SU-DHL-6 (cell line): ENCODE measurements around the gene CAPN3.

Source experiments
- EZH2phosphoT487 ChIP-seq: fragments of 200-600 bp; sonication (generic), shearing (Covaris generic); conservative IDR thresholded peaks from 2 replicates; pipeline ENCODE4 v1.6.1; 2018; ENCODE audit warnings: mild to moderate bottlenecking, antibody characterized with exemption, low read length, moderate library complexity, mixed read lengths
- TF ChIP-seq, protein P1 (sequence below): fragments of 200-600 bp; sonication (generic); IDR thresholded peaks from one replicate; pipeline ENCODE4 v1.5.1; 2017; ENCODE audit warnings: antibody characterized with exemption, mild to moderate bottlenecking, low read length, moderate library complexity; ENCODE audit not compliant: insufficient read depth, poor library complexity, severe bottlenecking

DNA sequence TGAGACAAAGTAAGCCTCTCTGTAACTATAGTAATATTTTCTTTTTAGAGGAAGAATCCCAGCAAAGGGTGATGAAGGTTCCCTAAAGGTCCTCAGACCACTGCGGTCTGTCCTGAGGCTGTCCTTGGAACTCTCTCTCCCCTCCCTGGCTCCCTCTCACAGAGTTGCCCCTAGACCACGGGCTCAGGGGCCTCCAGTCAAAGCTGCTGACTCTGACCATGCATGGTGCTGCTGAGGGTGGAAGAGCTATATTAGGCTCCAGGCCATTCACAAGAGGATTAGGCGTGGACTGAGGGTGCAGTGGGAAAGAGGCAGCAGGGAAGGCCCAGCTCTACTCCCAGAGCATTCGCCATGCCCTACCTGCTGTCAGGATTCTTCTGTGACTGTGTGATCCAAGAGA is 14.6 kb downstream of the CAPN3 start:
- TF ChIP-seq, protein P1, sequence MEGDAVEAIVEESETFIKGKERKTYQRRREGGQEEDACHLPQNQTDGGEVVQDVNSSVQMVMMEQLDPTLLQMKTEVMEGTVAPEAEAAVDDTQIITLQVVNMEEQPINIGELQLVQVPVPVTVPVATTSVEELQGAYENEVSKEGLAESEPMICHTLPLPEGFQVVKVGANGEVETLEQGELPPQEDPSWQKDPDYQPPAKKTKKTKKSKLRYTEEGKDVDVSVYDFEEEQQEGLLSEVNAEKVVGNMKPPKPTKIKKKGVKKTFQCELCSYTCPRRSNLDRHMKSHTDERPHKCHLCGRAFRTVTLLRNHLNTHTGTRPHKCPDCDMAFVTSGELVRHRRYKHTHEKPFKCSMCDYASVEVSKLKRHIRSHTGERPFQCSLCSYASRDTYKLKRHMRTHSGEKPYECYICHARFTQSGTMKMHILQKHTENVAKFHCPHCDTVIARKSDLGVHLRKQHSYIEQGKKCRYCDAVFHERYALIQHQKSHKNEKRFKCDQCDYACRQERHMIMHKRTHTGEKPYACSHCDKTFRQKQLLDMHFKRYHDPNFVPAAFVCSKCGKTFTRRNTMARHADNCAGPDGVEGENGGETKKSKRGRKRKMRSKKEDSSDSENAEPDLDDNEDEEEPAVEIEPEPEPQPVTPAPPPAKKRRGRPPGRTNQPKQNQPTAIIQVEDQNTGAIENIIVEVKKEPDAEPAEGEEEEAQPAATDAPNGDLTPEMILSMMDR = no peak
- TF ChIP-seq EZH2phosphoT487 = no peak
